ENCODE results near the gene BCORL1. TPM values are rescaled to one million over a fixed set of nuclear protein-coding genes. Genes with fewer than 3 reads are reported as not detected.

Gene BCORL1
- total RNA-seq, 4 donors from 2014 or later: 4.7 to 12.0 (median 6.2) TPM

DNA sequence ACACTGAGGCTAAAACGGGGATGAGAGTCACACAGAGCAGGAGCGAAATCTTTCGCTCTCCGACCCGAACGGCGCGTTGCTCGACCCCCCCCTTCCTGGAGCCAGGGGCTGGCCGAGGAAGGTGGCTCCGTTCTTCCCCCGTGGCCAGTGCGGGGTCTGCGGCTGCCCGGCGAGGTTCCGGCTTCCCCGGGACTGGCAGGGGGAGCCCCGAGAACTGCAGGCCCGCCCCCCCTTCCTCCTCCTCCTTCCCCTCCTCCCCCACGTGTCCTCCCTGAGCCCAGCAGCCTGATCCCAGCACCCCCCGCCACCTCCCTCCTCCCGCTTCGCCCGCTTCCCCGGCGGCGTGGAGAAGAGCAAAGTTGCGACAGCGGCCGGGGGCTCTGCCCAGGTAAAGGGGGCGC lies 2.4 kb upstream of the BCORL1 start:
- H3K4me3 ChIP-seq (replicated peaks in 1 of 3): peak overlapping the region in 2 of 3 donors; percentile 20 to 50
- DNase-seq: peak; percentile 48 to 61
- intact Hi-C loops (cut with DNase I): no loop called here

DNA sequence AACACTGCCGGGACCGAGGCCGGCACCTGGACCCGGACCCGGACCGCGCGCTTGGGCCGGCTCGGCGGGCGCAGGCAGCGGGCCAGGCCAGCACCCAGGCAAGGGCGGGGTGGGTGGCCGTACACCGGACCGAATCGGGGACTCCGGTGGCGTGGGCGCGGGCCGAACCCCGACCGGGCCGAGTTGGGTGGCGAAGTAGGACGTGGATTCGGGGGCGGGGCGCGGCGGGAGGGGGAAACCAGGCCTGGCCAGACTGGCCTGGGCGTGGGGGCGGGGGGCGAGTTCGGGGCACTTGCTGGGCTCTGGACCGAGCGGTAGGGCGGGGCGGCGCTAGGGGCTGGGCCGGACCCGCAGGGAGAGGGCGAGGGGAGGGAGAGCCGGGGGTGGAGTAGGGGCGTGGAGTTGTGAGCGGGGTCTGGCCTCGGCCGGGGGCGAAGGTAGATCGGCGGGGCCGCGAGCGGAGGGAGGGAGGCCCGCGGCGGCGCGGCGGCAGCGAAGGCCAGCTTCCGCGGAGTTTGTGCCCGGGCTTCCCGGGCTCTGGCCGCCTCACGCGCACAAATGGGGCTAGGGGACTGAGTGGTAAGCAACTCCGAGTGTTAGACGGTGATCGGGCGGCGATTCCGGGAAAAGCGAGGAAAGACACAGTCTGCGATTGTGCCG lies 1.8 kb upstream of the BCORL1 start:
- Histone ChIP-seq H3K4me1 (no peaks in the 10 kb centered on the region), H3K36me3 (no peaks in the 10 kb centered on the region), H3K9me3 (no peaks in the 10 kb centered on the region), H3K4me3 (replicated peaks in 1 of 3) (peak overlapping the region in 2 of 3 donors; percentile 20 to 50), H3K27ac (peak overlapping the region; percentile 55 to 79 (median 61)), H3K27me3 (no peaks in the 10 kb centered on the region)
- intact Hi-C loops (cut with DNase I): no loop called here
- WGBS, 2 donors: 33% methylated on average over 2 of the region's 79 CpGs; no CpG with 5 or more reads in 1 of the 2 donors
- DNase-seq: peak; percentile 81 to 88
- peak in 1 of 2 donors; percentile 69 for TF ChIP-seq POLR2A (IDR thresholded peaks at IDR 0.05)
- TF ChIP-seq, protein P1, sequence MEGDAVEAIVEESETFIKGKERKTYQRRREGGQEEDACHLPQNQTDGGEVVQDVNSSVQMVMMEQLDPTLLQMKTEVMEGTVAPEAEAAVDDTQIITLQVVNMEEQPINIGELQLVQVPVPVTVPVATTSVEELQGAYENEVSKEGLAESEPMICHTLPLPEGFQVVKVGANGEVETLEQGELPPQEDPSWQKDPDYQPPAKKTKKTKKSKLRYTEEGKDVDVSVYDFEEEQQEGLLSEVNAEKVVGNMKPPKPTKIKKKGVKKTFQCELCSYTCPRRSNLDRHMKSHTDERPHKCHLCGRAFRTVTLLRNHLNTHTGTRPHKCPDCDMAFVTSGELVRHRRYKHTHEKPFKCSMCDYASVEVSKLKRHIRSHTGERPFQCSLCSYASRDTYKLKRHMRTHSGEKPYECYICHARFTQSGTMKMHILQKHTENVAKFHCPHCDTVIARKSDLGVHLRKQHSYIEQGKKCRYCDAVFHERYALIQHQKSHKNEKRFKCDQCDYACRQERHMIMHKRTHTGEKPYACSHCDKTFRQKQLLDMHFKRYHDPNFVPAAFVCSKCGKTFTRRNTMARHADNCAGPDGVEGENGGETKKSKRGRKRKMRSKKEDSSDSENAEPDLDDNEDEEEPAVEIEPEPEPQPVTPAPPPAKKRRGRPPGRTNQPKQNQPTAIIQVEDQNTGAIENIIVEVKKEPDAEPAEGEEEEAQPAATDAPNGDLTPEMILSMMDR (IDR thresholded peaks at IDR 0.05): no peak

More for the DNA sequence above, 2.4 kb upstream of the BCORL1 start:
- Histone ChIP-seq H3K36me3 (no peaks in the 10 kb centered on the region), H3K4me1 (no peaks in the 10 kb centered on the region), H3K27me3 (no peaks in the 10 kb centered on the region), H3K9me3 (no peaks in the 10 kb centered on the region), H3K27ac (peak overlapping the region; percentile 55 to 79 (median 61))
- TF ChIP-seq POLR2A (IDR thresholded peaks at IDR 0.05): no peak
- TF ChIP-seq, protein P1 (IDR thresholded peaks at IDR 0.05): no peak
- no CpG with 5 or more reads among the region's 32 CpGs for WGBS, 2 donors

GRCh38 chrX:129981200-129981553 lies 1.3 kb upstream of the BCORL1 start:
- no peaks in the 10 kb centered on the region for H3K4me1 ChIP-seq
- DNase-seq: no peak
- no peaks in the 10 kb centered on the region for H3K36me3 ChIP-seq

DNA sequence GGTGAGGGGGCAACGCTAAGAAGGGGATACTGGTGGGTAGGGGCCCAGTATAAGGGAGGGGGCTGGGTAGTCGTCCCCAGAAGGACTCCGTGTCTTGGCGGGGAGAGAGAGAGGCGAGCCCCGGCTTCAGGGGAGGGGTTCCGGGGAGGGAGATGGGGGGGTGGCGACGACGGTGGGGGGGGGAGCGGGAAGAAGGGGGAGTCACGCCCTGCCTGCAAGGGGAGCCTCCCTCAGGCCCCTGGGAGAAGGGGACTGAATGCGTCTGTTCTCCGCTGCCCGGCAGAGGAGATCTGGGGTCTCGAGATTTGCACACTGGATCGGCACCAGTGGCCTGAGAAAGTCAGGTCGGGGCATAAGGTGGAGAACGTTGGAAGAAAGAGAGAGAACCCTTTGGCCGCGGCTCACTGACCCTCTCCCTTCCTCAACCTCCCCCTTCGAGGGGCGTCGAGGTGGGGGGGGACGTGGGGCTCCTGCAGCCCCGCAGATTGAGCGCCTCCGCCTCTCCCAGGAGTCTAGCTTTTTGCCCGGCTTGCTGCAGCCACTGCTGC lies 609 bp upstream of the BCORL1 start:
- TF ChIP-seq POLR2A (IDR thresholded peaks at IDR 0.05): no peak
- TF ChIP-seq, protein P1 (IDR thresholded peaks at IDR 0.05): no peak
- H3K4me1 ChIP-seq: no peaks in the 10 kb centered on the region
- H3K36me3 ChIP-seq: no peaks in the 10 kb centered on the region
- H3K9me3 ChIP-seq: no peaks in the 10 kb centered on the region
- no peak for DNase-seq
- no peaks in the 10 kb centered on the region for H3K27me3 ChIP-seq
- intact Hi-C loops (cut with DNase I): no loop called here
- 0% methylated on average over 1 to 2 of the region's 29 CpGs for WGBS, 2 donors
- H3K27ac ChIP-seq: peak overlapping the region in 1 of 3 donors; percentile 30
- peak overlapping the region in 1 of 3 donors; percentile 50 for H3K4me3 ChIP-seq (replicated peaks in 1 of 3)

More at GRCh38 chrX:129981200-129981553, 1.3 kb upstream of the BCORL1 start:
- WGBS, 2 donors: 2 to 4% methylated on average over 11 to 17 of the region's 17 CpGs
- no peaks in the 10 kb centered on the region for H3K27me3 ChIP-seq
- peak overlapping the region in 2 of 3 donors; percentile 20 to 50 for H3K4me3 ChIP-seq (replicated peaks in 1 of 3)
- no peak for TF ChIP-seq POLR2A (IDR thresholded peaks at IDR 0.05)
- TF ChIP-seq, protein P1 (IDR thresholded peaks at IDR 0.05): no peak
- peak overlapping the region in 1 of 3 donors; percentile 79 for H3K27ac ChIP-seq
- intact Hi-C loops (cut with DNase I): no loop called here
- H3K9me3 ChIP-seq: no peaks in the 10 kb centered on the region

- intact Hi-C loops (cut with DNase I): no loop called here
- Histone ChIP-seq H3K4me3 (replicated peaks in 1 of 3) (peak overlapping the region in 1 of 3 donors; percentile 27), H3K36me3 (no peaks in the 10 kb centered on the region), H3K27me3 (no peaks in the 10 kb centered on the region), H3K4me1 (no peaks in the 10 kb centered on the region), H3K27ac (no peak overlapping the region), H3K9me3 (no peaks in the 10 kb centered on the region)
- WGBS, 2 donors: no CpG with 5 or more reads among the region's 48 CpGs
- no peak for TF ChIP-seq POLR2A (IDR thresholded peaks at IDR 0.05)
- TF ChIP-seq, protein P1 (IDR thresholded peaks at IDR 0.05): no peak
- peak in 1 of 2 donors; percentile 15 for DNase-seq
Observed at GRCh38 chrX:129983575-129984110, 1.2 kb downstream of the BCORL1 start.

Data from thyroid gland (tissue), 4 donors.